ENCODE results near the gene CTNNBL1.

CTNNBL1 gene

DNA sequence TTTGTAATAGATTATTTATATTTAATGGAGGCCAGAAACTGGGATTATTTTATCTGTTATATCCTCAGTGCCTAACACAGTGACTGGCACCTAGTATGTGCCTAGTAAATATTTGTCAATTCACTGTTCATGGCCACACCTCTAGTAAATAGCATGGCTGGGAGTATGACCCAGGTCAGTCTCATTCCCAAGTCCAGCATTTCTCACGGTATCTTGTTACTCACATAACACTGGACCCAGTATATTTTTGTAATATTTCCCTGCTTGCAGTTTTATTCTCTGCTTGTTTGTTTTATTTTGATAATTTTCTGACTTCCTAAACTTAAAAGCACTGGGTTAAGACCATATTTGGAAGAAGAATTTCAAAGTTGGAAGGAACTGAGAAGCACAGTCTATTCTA is 47.7 kb downstream of the CTNNBL1 start:
- DNase-seq (ENCODE audit: low read depth, low spot score) = no peak

DNA sequence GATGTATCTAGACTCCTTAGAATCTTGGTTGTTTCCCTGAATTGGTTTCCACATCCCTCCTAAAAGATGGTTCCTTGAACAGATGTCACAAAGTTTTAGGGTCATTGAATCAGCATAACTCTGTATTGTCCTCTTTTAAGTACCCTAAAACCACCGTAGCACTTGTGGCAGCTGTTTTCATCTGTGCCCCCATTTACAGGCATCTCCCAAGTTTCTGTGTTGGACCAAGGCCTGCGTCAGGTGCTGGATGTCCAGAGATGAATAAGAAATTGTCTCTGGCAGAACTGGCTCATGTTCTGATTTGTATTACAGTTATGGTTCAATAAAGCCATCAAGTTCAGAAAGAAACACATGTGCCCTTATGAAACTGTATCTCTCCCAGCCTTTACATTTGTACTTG is 48.3 kb downstream of the CTNNBL1 start:
- DNase-seq (ENCODE audit: low read depth, low spot score) = no peak

DNA sequence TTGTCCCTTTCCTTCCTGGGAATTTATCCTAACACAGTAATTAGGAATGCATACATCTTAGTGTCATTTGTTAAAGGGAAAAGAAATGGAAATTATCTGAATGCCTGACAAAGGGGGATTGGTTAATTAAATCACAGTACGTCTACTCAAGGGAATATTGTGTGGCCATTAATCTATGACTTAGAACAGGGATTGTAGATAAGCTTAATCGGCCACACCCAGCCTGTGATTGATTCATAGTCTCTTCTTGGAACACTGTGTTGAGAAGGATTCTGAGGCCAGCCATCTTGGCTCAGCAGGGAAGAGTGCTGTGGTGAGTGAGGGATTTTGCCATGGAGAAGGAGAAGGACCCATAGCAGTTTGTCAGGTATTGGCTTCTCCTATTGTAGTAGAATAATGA is 50.5 kb downstream of the CTNNBL1 start:
- no peak for DNase-seq (ENCODE audit: low read depth, low spot score)

DNA sequence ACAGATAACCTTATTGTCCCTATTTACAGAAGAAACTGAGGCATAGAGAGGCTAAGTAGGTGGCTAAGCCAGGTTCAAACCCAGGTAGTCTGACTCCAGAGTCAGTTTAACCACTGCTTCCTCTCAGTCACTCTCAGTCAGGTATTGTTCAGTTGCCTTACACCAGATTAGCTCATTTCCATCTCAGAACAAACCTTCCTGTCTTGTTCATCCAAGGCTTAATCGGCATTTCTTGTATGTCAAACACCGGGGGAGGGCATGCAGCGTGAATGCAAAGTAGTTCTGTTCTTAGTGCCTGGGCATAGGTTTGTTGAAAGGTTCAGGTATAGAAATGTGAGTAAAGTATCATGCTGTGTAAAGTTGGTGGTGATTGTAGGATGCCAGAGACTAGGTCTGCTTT is 51.7 kb downstream of the CTNNBL1 start:
- DNase-seq (ENCODE audit: low read depth, low spot score) = no peak

DNA sequence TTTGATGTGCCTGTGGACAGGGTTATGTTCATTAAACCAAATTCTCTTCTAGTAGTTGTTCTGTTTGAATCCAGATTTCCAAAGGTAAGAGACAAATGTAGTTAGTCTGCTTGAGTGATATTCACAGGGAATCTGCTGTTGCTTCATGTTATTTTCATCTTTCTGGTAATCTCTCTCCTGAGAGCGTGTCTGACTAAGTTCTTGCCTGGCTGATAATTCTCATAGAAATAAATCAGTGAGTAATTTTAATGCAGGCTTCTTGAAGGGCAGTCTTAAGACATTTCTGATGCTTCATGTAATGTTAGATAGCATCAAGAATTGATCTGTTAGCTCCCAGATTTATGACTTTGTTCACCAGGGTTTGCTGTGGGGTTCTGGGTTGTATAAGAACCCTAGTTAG is 54.2 kb downstream of the CTNNBL1 start:
- no peak for DNase-seq (ENCODE audit: low read depth, low spot score)

DNA sequence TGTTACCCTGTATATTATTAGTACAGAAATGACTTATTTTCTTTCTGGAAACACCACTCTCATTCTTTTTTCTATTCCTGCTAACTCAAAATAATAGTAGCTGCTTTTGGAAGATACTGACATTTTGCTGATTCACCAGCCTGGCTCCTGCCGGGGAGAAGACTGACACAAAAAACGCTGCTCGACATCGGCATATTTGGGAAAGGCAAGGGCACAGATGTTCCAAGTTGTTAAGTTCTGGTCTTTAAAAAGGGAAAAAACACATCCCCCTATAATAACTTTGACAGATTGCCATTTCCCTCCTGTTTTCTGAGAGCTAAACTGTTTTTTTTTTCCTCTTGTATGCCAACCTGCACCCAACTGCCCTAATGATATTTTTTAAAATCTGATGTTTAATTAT is 55.4 kb downstream of the CTNNBL1 start:
- DNase-seq (ENCODE audit: low read depth, low spot score) = no peak

DNA sequence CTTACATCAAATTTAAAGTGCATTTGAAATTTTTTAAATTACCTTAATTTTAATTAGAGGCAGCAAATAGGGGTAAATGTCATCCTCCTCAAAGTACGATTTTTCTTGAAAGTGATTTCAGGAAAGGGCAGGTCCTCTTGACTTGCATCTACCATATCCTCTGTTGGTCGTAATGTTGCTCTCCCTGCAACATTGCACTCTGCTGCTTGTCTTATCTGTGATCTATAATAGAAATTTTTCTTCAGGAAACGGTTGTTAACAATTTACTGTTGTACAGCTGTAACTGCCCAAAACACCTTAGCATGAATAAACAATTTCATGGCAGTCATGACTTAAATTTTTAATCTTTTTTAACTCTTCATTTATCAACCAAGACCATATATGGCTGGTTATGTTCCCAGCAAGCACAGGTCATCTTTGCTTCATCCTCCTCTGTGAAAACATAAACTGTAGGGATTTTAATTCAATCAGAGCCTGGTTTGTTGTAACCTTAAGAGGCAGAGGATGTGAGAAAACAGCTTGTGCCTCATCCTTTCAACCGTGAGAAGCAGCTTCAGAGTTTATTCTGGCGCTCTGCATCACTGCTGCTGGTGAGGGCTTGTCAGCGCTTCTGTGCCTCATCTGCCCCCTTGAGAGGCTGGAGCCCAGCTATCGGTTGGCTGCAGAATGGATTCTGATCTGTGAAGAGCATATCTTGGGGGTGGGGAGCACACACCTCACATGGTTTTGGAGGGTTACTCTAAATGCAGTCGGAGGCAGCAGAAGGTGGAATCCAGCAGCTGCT is 56.0 kb downstream of the CTNNBL1 start:
- no peak for DNase-seq (ENCODE audit: low read depth, low spot score)

DNA sequence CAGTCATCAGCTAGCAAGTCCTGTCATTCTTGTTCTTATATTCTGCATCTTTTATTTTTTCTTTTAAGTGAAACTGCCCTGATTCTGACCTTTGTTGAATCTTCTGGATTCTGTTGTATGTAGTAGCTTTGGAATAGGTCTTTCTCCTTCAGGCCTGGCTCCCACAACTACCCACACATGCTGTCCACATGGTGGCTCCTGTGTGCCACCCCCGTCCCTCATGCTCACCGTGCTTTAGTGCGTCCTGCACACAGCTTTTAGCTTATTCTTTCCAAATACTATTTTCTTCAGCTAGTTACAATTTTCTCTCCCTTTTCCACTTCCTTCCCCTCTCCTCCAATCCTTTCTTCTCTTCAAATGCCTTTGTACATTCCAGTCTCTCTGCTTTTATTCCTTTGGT is 61.8 kb downstream of the CTNNBL1 start:
- DNase-seq (ENCODE audit: low read depth, low spot score) = no peak

DNA sequence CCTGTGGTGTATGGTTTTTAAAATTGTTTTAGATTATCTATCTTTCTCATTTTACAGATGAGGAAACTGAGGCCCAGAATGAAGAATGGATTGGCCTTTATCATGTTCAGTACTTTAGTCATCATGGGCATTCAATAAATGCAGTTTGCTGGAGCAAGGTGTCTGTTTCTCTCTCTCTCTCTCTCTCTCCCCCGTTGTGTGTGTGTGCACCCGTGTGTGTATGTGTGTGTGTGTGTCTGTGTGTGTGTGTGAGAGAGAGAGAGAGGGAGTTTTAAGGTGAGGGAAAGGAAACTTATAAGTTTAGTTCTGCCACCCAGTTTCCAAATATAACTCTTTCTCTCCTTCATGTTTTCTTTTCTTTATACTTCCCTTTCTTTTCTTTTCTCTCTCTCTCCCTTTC is 62.4 kb downstream of the CTNNBL1 start:
- no peak for DNase-seq (ENCODE audit: low read depth, low spot score)

DNA sequence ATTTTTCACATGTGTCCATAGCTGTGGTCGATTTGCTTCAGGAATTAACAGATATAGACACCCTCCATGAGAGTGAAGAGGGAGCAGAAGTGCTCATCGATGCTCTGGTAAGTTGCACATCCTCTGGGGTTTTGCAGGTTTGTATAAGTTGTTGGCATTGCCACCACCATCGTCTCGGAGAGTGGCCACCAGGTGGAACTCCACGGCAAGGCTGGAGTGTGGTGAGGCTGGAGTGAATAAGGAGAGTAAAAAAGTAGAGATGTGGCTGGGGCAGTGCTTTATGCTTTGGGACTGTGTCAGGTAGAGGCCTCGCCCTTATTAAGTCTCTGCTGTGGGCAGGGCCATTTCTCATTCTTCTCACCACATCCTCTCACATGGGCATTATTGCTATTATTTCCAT is 63.7 kb downstream of the CTNNBL1 start:
- DNase-seq (ENCODE audit: low read depth, low spot score) = no peak

DNA sequence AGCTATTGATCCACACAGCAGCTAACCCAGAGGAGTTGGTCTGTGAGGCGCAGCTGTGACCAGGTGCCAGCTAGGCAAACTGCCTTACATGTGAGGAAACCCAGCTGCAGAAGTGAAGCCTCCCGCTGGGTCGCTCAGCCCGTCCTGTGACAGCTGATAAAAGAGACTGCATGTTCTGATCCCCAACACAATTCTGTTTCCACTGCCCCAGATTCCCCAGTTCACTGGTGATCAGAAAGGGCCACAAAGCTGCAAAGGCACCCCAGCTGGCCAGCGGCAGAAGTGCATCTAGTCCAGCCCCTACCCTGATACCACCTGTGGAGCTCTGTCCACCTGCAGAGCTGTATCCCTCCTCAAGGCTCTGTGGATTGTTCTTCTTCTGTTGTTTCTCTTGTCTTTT is 64.5 kb downstream of the CTNNBL1 start:
- DNase-seq (ENCODE audit: low read depth, low spot score) = peak; percentile 15

DNA sequence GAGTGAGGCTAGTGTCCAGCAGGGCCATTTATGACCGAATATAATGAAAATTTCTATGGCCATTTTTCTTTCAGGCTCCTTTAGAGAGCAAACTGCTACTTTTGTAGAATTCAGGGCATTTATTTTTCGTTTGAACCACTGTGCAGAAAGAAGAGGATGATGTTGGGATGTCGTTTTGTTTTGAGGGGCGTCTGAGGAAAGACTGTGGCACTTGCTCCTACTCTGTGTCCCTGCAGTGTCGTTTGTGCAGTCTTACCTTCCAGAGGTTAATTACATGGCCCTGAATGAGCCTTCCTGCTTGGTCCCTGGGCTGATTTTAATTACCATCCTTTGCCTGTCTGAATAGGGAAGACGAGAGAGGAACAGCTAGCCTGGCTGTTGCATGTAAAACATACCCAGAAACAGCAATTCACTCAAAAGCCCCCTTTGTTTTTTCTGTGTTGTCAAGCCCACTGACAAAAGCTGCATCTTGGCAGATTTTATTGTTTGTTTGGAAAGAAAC is 65.3 kb downstream of the CTNNBL1 start:
- DNase-seq (ENCODE audit: low read depth, low spot score) = no peak

DNA sequence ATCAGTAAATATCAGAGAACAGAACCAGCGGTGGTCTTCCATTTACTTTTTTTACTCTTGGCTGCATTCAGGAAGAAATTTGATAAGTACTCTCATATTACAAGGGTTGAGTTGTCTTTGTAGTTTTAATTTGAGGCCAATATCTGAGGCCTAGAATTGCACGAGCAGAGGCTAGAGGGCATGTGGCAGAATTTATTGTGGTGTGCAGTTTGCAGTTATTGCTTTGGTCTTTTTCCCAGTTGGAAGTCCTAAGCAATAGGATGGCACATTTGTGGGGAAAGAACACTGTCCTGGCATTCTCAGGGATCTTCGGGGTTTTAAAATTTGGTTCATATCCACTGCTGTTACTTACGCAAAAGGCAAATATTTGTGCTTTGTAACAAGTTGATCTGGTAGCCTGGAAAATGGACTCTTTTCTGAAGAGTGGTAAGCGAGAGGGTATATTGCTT is 66.0 kb downstream of the CTNNBL1 start:
- DNase-seq (ENCODE audit: low read depth, low spot score) = no peak

DNA sequence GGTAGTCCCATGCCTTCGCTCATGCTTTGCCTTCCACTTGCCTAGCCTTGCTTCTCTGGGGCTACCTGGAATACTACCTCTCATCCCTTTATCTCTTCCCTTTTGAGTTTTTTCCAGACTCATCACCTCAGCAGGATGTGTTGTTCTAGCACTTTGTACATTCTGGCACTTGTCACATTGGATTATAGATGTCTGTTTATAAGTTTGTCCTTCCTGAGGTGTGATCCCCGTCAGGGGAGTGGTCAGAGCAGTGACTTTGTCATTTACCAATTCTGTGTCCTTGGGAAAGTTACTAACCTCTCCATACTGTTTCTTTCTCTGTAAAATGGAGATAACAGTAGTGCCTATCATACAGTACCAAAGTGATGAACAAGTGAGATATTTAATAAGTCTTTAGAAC is 66.5 kb downstream of the CTNNBL1 start:
- DNase-seq (ENCODE audit: low read depth, low spot score) = no peak

DNA sequence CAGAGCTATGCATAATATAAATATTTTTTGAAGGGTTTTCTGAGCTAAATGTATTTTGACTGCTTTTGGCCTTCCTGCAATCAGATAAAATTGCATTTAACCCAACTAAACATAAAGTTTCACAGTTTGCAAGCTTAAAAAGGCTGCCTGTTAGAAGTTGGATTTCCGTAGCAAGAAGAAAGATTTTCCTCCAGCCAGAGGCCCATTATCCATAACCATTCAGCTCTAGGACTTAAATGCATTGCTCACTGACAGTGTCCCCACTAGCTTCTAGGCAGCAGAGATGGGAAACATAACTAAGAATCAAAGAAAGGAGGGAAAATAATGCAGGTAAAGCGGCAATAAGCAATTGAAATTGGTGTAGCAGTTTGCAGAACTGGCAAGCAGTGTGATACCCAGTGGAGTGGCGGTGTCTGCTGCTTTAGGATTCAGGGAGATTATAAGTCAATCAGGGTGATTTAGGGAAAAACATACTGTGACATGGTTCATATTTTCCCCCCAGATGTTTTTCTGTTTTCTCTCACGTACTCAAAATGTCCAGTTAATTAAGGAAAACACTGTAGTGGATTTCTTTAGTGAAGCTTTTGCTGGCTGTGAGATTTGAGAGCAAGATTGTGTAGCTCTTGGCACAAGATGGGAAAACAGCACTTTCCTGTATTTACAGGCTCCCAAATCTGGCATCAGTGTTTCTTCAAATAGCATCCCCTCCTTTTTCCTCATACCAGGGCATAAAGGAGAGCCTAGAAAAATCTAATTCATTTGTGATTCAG is 69.1 kb downstream of the CTNNBL1 start:
- DNase-seq (ENCODE audit: low read depth, low spot score) = no peak

DNA sequence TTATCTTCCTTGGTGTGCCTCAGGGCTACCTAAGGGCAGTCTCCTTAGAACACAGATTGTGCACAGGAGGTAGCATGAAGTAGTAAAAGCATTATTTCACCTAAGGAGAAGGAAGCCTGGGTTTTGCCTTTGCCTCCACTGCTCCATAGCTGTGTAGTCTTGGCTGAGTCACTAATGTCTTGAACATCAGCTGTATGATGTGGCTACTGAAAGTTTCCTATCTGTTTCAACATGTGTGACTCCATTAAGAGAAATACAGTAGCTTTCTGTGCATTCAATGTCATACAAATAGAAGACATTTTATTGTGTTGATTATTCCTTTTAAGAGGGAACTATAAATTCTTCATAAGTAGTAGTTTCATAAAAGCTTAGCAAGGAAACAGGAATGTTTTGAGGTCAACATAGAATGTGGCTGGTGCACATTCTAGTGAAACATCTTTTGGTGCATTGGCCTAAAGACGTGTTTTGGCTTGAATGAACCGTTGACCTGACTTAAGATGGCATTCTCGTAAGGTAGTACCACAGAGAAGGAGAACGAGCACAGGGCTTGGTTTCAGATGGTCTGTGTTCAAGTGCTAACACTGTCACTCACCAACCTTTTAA is 70.6 kb downstream of the CTNNBL1 start:
- no peak for DNase-seq (ENCODE audit: low read depth, low spot score)

DNA sequence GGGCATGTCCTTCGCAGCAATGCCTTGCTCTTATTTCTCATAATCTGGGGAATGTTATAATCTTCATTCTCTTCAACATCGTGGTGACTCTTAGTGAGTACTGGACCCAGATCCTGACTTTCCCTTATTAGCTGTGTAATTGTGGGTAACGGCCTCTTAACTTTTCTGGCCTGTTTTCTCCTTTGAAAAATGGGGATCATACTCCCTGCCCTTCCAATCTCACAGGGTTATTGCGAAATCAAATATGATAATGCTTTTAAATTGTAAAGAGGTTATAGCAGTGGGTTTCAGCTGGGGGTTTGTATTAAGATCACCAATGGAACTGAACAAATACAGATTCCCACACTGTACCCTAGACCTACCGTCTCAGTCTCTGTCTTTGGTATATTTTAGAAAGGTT is 77.1 kb downstream of the CTNNBL1 start:
- no peak for DNase-seq (ENCODE audit: low read depth, low spot score)

DNA sequence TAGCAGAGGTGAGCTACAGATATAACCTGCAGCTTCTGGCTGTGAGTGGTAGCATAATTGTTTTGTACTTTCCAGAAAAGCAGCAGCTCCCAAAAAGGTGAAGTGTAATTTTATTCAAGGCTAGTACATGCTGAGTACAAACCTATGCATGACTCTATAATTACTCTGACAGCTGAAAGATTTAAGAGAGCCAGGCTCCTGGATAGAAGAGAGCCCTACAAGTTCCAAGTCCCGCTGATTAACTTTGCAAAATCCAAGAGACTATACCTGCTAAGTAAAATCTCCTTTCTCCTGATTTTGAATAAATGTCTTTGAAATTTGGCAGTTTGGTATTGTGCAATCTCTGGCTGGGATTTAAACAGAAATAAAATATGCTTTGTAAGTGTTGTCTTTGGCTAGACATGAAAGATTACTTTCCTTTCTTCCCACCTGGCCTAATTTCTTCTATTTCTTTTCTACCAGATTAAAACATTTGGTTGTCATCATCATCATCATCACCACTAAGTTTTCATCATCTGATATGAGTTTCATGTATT is 79.5 kb downstream of the CTNNBL1 start:
- no peak for DNase-seq (ENCODE audit: low read depth, low spot score)

DNA sequence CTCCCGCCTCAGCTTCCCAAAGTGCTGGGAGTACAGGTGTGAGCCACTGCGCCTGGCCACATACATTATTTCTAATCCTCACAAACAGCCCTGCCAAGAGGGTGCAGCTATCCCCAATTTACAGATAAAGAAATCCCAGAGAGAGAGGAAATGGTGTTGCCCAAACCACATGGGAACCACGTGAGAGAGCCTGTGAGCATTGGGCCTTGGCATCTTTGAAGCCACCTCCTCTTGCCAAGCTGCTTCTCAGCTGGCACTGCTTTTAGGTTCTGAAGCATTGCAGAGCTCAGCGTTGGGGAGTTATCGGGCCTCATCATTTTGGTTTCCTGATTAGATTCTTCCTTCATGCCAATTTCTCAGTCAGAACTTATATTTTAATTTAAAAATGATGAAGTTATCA is 80.3 kb downstream of the CTNNBL1 start:
- DNase-seq (ENCODE audit: low read depth, low spot score) = no peak

DNA sequence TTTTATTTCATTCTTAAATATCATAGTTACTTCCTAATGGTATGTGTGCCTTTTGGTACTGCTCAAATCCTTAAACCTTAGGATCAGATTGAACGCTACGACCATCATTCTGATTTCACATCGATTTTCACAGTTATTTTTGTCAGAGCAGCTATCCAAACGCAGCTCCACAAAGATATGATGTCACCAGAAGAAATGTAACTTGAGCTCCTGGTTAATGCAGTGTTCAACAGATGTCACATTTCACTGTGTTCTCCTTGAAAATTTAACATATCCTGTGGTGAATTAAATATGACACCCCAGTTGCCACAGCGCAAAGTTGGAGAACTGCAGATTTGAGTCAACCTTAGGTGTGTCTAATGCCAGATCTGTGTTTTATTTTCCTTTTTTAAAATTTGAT is 81.4 kb downstream of the CTNNBL1 start:
- DNase-seq (ENCODE audit: low read depth, low spot score) = no peak

DNA sequence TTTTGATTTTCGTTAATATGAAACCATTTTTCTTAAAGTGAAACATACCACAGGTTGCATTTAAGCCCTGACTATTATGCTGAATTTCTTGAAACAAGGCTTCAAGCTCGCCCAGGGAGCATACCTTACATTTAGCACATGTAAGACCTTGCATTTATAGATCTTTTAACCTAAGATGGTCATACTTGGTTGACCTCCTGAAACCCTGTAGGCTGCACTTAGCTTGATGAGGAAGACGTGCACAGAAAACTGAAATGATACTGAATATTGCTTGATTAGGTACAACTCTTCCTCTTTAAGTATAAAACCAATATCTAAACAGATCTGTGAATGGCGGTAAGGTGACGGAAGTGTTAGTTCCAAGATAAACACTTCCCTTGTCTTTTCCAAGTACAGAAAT is 82.2 kb downstream of the CTNNBL1 start:
- no peak for DNase-seq (ENCODE audit: low read depth, low spot score)

DNA sequence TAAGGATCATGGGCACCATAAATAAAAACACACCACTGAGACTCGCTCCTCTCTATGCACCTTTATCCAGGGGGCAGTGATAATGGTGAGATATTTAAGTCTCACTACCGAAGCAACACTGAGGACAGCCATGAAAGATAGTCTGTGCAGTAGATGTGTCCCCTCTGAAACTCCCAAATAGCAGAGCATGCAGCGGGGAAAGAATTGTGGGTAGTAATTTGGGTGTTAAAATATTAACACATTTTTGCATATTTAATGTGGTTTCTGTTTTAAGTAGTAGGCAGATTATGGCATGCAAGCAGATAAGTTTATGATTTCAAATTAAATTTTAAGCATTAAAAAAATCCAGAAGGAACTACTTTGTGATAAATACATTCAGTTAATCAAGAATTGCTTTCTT is 82.7 kb downstream of the CTNNBL1 start:
- no peak for DNase-seq (ENCODE audit: low read depth, low spot score)
